Inflammatory macrophage treated with lipopolysaccharide for 1 hour (primary cell): Measurements from ENCODE around the gene TLCD4.
A peak's percentile ranks its signal among the peaks of the same experiment; 100 is the strongest.
"Not testable (repeated sequence)": the region's sequence is repeated elsewhere in the genome, so short reads cannot be mapped to it uniquely, and the experiment has no call there.

Experiments
- DNase-seq, 2 donors: peaks; one replicate each; pipeline ENCODE4 v3.0.0-alpha.2; 2020 to 2022

Gene TLCD4

DNA sequence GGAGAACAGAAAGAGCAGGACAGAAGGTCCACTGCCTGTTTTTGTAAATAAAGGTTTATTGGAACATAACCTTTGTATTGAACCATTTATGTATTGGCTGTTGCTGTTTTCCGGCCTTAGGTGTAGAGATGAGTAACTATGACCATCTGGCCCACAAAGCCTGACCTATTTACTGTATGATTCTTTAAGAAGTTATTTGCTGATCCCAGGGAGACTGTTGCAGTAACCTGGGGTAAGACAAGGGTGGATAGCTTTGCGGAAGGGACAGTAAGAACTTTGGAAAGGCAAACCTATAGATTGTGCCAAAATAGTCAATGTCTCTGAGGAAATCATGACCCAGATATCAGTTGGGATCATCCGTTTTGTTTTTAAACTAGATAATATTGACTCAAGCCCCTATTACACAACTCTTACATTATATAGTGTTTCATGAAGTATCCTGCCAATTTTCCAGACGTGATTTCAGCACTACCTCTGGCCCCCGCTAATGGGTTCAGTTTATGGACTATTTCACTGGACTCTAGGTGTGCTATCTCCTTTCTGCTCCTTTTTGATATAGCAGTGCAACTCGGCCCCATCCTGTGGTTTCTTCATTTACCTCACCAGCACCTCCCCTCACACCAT is 20.8 kb upstream of the TLCD4 start:
- no peak for DNase-seq

DNA sequence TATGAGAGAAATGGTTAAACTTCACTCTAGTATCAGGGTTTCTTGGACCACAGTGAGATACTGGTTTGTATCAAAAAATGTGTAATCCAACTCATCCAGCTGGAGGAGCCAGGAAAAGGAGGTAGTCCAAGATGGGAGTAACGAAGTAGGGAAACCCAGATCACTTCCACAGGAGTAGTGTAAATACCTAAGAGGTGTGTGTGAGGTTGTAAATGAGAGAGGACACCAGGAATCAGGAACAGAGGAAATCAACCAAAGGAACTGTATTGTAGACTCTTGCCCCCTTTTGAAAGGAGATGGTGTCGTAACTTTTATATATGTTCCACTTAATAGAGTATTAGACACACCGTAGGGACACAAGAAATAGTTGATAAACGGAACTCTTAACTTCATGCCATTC is 19.7 kb upstream of the TLCD4 start:
- DNase-seq, result no peak

DNA sequence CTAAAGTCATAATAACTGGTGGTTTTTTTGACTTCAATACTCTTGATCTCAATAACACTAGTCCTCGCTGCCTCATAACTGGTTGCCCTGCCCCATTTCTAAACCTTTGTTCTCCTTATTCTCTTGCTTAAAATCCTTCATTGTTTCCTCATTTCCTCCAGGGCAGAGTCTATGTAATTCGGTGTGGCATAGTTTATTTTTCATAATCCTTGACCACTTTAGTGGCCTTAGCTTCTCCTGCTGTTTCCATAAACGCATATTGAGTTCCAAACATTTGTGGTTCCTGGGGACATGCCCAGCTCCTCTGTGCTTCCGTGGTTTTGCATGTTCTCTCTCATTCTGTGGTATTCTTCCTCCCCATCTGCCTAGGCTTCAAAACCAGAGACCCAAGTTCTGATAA is 19.0 kb upstream of the TLCD4 start:
- peak; percentile 31 to 64 for DNase-seq

DNA sequence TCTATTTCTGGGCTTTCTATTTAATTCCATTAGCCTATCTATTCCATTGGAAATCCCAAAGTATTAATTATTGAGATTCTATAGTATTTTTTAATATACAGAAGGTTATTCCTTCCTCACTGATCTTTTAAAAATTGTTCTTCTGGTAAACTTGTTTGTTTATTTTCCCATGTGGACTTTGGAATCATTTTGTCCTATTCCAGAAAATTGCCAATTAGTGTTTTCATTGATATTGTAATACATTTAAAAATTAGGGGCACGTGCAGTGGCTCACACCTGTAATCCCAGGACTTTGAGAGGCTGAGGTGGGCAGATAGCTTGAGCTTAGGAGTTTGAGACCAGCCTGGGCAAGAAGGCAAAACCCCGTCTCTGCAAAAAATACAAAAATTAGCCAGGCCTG is 8.4 kb upstream of the TLCD4 start:
- no peak for DNase-seq

- DNase-seq, result no peak
Observed at GRCh38 chr1:95111014-95111413, 6.1 kb upstream of the TLCD4 start.

DNA sequence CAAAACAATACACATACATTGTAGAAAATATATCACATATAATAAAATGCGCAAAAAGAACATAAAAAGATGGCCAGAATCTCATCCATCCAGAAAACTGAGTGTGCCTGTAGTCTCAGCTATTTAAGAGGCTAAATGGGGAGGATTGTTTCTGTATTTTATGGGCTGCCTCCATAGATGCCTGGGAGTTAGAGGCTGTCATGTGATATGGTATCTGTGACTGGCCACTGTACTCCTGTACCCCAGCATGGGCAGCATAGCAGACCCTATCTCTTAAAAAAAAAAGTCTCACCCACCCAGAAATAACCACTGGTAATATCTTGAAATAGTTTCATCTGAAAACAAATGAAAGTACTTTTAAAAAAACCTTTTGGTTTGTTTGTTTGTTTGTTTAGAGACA is 3.5 kb upstream of the TLCD4 start:
- DNase-seq, result no peak

GRCh38 chr1:95115708-95116137 is 1.4 kb upstream of the TLCD4 start:
- no peak for DNase-seq

DNA sequence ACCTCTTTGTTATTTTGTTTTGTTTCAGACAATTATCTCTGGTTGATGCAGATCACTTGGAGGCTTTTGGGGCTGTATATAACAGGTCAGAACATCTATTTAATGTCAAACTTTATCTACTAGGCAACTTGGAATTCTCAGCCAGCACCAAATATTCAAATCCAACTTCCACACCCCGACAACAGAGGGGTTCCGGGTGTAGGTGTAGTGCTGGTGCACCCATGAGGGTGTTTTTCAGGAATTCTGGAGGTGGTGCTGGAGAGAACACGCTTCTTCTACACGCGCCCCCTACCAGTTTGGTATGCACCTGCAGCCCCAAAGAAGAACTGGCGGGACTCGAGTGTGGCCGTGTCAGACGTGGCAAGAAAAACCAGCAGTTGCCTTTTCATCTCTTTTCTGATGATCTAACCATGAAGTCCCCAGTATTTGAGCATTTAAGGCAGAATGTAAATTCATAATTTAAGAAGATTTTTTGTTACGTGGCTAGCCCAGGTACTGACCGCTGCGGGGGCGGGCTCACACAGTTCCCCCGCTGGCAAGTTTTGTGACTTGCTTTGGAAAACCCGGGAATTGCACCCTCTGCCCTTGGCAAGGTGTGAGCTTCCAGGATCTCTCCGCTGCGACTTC is 462 bp upstream of the TLCD4 start:
- DNase-seq, result no peak

- no peak for DNase-seq
Observed at GRCh38 chr1:95118067-95118499, 928 bp downstream of the TLCD4 start.

DNA sequence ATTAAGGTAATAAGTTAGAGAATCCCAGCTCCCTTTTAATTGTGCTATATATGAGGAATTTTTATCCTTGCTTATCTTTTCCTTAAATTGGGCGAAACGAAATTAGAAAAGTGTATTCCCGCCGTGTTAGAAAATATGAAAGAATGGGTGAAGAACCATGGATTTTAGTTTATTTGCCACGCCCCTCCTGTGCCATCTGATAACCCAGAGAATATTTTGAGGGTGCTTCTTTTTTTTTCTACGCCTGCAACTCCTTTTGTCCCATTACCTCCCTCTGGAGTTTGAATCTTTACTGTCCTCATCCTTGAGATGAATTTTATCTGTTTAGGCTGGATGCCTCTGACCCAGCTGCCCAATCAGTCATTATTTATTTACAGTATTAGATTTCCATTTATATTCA is 1.6 kb downstream of the TLCD4 start:
- no peak for DNase-seq

DNA sequence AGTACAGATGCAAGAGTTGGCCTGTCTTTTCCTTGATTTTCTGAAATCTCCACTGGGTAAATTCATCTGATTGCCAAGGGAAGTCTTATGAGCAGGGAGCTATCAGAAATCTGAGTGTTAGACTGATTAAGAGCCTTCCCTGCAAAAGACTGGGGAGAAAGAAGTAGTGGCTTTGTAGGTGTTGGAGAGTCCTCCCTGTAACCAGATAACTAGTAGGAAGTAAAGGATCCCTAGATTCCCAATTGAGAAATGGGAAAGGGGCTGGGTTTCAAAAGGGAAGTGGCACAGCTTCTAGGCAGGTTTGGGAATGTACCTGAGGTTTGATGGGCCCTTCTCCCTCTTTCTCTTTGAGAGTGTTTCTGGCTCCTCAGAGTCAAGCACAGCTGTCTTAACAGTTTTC is 2.1 kb downstream of the TLCD4 start:
- DNase-seq, result no peak

DNA sequence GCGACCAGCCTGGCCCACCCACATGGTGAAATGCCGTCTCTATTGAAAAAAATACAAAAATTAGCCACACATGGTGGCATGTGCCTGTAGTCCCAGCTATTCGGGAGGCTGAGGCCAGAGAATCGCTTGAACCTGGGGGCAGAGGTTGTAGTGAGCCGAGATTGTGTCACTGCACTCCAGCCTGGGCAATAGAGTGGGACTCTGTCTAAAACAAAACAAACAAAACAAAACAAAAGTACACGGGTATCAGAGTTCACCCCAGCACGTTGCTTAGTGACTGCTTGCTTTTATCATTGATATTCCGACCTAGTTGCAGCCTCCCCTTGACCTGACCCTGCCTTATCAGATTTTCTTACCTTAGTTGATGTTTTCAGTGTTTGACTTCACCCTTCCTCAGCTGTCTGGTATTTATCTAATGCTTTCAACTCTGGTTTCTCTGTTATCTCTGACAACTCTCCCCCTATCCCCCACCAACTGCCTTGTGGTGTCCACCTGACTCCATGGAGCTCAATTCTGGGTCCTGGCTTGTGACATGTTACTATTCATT is 5.1 kb downstream of the TLCD4 start:
- DNase-seq, result no peak

- DNase-seq, result no peak
Observed at GRCh38 chr1:95124342-95124741, 7.2 kb downstream of the TLCD4 start.

GRCh38 chr1:95126366-95126765 is 9.2 kb downstream of the TLCD4 start:
- no peak for DNase-seq

DNA sequence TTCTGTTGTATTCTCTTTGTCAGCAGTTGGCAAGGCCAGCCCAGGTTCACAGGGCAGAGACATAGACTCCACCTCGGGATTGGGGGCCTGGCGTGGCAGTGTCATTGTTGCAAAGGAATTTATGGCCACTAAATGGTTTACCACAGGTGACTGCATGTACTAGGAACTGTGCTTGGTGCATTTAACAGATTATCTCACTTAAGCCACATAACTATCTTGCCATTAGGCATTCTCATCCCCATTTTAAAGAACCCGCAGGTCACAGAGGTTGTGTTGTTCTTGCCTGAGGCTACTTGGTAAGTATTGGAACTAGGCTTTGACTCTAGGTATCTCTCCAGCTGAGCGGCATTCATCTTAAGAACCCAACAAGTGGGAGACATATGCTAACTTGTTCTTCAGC is 9.7 kb downstream of the TLCD4 start:
- DNase-seq, result no peak

- DNase-seq, result no peak
Observed at GRCh38 chr1:95127380-95127779, 10.2 kb downstream of the TLCD4 start.

DNA sequence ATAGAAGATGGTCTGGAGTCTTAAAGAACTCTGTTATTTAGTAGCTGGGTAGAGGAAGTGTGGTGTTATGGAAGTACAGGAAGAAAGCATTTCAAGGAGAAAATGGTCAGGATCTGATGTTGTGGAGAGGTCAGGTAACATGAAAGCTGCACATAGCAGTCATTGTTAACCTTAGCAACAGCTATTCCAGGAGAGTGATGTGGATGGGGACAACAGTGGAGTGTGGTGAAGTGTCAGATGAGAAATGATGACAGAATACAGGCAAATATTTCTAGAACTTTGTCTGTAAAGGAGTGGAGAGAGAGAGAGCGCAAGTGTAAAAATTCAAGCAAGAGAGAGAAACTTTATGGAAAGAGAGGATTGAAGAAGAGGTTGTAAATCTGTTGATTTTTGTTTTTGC is 15.6 kb downstream of the TLCD4 start:
- DNase-seq, result no peak

GRCh38 chr1:95133687-95134086 is 16.5 kb downstream of the TLCD4 start:
- DNase-seq, result no peak

DNA sequence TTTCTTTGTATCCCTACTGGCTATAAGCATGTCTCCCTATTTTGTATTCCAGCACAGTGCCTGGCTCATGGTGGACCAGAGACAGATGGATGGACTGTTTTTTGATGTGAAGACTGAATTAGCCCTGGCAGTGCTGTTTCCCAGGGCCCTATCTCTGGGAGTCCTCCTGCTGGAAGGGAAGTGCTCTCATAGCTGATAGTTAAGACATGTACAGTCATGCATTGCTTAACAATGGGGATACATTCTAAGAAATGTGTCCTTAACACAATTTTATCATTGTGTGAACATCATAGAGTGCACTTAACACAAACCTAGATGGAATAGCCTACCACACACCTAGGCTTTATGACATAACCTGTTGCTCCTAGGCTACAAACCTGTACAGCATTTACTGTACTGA is 21.1 kb downstream of the TLCD4 start:
- no peak for DNase-seq

DNA sequence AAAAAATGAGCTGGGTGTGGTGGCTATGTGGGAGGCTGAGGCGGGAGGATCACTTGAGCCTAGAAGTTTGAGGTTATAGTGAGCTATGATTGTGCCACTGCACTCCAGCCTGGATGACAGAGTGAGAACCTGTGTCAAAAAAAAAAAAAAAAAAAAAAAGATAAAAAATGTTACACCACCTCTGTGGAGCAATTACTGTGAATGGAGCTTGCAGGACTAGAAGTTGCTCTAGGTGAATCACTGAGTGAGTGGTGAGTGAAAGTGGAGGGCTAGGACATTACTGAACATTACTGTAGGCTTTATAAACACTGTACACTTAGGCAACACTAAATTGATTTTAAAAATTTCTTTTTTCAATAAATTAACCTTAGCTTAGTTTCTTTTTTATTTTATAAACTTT is 21.9 kb downstream of the TLCD4 start:
- DNase-seq, result no peak

- no peak for DNase-seq
Observed at GRCh38 chr1:95140791-95141190, 23.6 kb downstream of the TLCD4 start.

GRCh38 chr1:95145493-95145892 is 28.3 kb downstream of the TLCD4 start:
- DNase-seq, result no peak

- no peak for DNase-seq
Observed at GRCh38 chr1:95146637-95147036, 29.5 kb downstream of the TLCD4 start.

- DNase-seq, result no peak
Observed at GRCh38 chr1:95154096-95154495, 36.9 kb downstream of the TLCD4 start.

DNA sequence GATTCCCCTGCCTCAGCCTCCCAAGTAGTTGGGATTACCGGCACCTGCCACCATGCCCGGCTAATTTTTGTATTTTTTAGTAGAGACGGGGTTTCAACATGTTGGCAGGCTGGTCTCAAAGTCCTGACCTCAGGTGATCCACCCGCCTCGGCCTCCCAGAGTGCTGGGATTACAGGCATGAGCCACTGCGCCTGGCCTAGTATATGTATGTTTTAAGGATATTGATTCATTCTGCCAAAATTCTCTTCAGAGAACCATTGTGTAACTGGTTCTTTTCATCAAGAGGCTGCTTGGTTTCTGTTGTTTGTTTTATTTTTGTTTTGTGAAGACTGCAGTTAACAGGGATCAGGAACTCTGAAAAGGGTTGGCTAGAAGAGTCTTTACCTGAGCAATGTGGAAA is 48.4 kb downstream of the TLCD4 start:
- not testable (repeated sequence) for DNase-seq
